GM21360 (cell line): ENCODE results near the gene ODAPH.
"Not testable (repeated sequence)": the region's sequence is repeated elsewhere in the genome, so short reads cannot be mapped to it uniquely, and the experiment has no call there.

Source experiments
- ATAC-seq: cut with Tn5 transposase; IDR thresholded peaks from one replicate; pipeline ENCODE4 v1.9.1; 2021; ENCODE audit warnings: mild to moderate bottlenecking, moderate library complexity; ENCODE audit not compliant: unreplicated experiment

Gene ODAPH, protein sequence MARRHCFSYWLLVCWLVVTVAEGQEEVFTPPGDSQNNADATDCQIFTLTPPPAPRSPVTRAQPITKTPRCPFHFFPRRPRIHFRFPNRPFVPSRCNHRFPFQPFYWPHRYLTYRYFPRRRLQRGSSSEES

DNA sequence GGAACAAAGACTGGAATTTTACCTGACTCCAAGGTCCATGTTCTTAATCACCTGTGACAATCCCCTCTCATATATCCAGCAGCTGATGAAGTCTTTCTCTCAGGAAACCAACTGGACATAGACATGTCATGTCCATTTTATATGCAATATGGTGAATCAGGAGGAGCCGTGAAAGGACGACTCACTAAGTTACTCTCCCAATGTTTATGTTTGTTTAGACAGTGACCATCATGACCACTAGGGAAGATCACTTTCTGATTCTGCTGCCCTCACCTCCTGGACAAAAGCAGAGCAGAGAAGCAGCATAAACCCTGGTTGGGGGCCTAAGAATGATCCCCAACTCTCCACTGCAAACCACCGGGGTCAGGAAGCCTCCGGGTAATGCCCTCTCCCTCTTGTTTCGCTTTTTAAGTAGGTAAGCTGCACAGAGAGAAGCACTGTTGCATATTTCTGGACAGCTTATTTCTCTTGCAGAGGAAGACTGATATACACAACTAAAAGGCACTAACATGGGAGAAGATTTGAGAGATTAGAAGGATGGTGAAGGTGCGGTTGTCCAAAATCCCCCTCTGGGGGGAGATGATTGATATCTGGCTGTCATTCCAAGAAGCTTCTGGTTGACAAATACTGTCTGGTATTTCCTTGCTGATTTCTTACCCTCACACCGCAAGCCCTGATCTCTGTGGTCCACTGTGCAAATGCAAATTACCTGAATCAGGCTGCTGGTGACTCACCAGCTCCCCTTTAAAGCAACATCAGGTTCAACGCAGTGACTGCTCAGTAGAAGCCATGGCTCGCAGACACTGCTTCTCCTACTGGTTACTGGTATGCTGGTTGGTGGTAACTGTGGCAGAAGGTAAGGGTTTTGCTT lies at the start of gene ODAPH:
ODAPH (plus strand) TSS at position 773 of the 871 bp plus-strand sequence; CDS start at position 790, 17 bp downstream.
- ATAC-seq: peak; percentile 75

DNA sequence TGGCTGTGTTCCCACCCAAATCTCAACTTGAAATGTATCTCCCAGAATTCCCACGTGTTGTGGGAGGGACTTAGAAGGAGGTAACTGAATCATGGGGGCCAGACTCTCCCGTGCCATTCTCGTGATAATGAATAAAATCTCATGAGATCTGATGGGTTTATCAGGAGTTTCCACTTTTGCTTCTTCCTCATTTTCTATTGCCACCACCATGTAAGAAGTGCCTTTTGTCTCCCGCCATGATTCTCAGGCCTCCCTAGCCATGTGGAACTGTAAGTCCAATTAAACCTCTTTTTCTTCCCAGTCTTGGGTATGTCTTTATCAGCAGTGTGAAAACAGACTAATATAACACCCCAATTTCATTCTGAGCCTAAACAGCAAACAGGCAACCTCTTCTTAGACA lies 46.3 kb upstream of the ODAPH start:
- not testable (repeated sequence) for ATAC-seq

DNA sequence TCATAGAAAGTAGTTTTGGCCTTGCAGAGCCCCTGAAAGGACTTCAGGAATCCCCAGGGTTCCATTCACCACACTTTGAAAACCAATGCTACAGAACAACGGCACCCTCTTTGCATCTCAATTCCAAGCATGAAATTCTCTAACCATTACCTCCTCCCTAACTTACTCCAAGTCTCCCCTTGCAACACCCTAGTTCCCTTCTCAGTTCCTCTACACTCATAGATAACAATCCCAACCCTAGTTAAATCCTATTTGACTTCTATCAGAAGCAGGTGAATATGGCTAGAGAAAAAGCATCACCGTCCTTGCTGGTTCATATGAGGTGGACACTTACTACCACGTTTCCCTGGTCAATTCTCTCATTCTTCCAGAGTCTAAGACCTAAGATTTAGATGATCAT lies 44.0 kb upstream of the ODAPH start:
- ATAC-seq: no peak

DNA sequence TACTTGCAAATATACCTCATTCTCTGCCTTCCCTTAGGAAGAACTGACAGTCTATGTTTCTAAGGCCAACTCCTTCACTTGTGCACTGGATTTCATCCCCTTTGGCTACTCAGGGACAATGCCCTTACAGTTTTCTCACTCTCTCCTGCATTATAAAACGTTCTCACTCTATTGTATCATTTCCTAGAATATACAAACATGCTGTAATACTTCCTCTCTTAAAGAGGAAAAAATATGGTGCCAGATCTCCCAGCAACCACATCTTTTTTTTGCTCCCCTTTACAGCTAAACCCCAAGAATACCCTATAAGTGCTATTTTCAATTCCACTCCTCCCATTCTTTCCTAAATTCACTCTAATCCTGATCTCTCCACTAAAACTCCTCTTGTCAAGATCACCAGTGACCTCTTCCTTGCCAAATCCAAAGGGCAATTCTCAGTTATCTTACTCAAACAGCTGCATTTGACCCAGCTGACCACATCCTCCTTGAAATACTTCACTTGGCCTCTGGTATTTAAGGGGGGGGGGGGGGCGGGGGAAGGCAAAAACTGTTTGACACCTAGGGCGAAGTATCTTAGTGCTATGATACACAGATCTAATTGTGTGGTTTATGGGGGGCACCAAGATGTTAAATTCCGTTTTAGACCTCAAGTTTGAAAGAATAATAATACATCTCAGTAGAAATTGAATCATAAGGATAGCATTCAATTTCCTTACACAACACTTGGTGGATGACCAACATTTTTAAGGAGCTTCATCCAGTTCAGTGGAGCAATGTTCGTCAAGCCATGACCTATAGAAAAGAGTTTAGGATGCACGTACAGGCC lies 43.3 kb upstream of the ODAPH start:
- ATAC-seq: no peak

- ATAC-seq: no peak
These were observed 42.2 kb upstream of the ODAPH start for GRCh38 chr4:75513526-75514130.

GRCh38 chr4:75514131-75514948 lies 41.5 kb upstream of the ODAPH start, which contains the start of the genes RCHY1 and THAP6:
Gene RCHY1, minus strand, starts transcription at chr4:75514403. Its CDS starts 117 bp downstream, at chr4:75514286.
Gene THAP6, plus strand, starts transcription at chr4:75514473. Its CDS starts 980 bp downstream, at chr4:75515453.
- ATAC-seq: peak; percentile 90

DNA sequence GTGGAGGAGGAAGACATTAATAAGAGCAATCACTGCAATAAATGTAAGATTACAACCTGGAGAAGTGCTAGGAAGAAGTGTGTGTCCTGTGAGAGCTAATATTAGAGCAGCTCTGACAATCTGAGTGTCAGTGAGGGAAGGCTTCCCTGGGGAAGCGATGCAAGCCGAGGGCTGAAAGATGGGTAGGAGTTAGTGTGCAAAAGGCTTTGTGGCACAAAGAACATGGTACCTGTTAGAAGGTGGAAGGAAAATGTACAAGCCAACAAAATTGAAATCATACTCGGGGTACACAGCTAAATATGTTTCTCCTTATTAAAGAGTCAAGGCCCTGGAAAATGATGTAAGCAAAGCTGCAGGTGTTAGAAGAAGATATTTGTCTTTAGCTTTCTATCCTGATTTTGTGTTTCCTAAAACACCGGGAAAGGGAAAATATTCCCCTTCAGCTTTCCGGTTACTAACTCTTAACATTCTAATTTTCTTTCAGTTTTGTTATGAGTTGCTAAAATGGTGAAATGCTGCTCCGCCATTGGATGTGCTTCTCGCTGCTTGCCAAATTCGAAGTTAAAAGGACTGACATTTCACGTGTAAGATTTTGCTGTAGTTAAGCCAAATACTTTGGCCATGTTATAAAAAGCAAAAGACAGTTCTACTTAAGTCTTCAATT lies 40.8 kb upstream of the ODAPH start:
- peak; percentile 3 for ATAC-seq

GRCh38 chr4:75516144-75516543 lies 39.7 kb upstream of the ODAPH start:
- no peak for ATAC-seq

DNA sequence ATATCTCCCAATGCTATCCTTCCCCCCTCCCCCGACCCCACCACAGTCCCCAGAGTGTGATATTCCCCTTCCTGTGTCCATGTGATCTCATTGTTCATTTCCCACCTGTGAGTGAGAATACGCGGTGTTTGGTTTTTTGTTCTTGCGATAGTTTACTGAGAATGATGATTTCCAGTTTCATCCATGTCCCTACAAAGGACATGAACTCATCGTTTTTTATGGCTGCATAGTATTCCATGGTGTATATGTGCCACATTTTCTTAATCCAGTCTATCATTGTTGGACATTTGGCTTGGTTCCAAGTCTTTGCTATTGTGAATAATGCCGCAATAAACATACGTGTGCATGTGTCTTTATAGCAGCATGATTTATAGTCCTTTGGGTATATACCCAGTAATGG lies 36.4 kb upstream of the ODAPH start:
- not testable (repeated sequence) for ATAC-seq

- no peak for ATAC-seq
These were observed 30.8 kb upstream of the ODAPH start for GRCh38 chr4:75525086-75525485.

- no peak for ATAC-seq
These were observed 30.0 kb upstream of the ODAPH start for GRCh38 chr4:75525910-75526309.

- ATAC-seq: no peak
These were observed 28.4 kb upstream of the ODAPH start for GRCh38 chr4:75527482-75527881.

DNA sequence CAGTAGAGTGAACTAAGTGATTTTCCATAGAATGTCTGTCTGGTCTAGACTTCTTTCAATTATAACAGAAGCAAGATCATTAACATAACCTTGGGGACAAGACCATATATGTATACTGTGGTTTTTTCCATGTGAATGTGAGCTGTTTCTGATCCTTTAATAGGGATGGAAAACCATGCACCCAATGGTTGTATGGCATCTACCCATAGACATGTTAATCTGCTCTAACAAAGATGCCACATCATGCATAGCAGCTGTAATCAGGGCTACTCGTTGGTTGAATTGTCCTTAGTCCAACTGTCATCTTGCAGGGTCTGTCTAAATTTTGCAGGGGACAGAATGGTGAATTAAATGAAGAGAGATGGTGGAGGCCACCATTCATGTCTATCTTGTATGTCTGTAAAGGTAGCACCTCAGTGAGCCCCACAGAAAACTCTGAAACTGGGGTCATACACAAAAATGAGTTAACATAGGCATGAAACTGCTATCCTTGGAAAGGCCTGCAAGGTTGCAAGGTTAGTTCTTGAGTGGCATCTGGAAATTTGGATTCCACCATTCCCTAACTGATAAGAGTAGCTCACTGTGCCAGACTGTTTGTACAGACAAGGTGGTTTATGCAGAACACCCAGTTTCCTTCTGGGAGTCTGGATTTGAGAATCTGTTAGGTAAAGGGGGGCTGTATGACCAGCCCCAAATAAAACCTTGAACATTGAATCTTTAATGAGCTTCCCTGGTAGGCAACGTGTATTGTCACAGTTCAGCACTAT lies 25.1 kb upstream of the ODAPH start:
- no peak for ATAC-seq

DNA sequence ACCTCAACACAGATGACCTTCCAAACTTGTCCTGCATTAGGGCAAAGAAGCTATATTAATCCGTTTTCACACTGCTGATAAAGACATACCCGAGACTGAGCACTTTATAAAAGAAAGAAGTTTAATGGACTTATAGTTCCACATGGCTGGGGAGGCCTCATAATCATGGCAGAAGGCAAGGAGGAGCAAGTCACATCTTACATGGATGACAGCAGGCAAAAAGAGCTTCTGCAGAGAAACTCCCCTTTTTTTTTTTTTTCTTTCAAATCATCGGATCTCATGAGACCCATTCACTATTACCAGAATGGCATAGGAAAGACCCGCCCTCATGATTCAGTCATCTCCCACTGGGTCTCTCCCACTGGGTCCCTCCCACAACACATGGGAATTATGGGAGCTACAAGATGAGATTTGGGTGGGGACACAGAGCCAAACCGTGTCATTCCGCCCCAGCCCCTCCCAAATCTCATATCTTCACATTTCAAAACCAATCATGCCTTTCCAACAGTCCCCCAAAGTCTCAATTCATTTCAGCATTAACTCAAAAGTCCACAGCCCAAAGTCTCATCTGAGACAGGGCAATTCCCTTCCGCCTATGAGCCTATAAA lies 24.2 kb upstream of the ODAPH start:
- not testable (repeated sequence) for ATAC-seq

DNA sequence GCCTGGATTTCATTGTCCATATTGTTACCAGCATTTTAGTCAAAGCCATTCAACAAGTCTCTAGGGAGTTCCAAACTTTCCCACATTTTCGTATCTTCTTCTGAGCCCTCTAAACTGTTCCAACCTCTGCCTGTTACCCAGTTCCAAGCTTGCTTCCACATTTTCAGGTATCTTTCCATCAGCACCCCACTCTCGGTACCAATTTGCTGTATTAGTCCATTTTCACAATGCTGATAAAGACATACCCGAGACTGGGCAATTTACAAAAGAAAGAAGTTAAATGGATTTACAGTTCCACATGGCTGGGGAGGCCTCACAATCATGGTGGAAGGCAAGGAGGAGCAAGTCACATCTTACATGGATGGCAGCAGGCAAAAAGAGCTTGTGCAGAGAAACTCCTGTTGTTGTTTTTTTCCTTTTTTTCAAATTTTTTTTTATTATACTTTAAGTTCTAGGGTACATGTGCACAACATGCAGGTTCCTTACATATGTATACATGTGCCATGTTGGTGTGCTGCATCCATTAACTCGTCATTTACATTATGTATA lies 22.5 kb upstream of the ODAPH start:
- ATAC-seq: not testable (repeated sequence)

DNA sequence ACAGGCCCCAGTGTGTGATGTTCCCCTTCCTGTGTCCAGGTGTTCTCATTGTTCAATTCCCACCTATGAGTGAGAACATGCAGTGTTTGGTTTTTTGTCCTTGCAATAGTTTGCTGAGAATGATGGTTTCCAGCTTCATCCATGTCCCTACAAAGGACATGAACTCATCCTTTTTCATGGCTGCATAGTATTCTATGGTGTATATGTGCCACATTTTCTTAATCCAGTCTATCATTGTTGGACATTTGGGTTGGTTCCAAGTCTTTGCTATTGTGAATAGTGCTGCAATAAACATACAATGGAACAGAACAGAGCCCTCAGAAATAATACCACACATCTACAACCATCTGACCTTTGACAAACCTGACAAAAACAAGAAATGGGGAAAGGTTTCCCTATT lies 21.9 kb upstream of the ODAPH start:
- ATAC-seq: not testable (repeated sequence)

GRCh38 chr4:75537308-75537707 lies 18.6 kb upstream of the ODAPH start:
- ATAC-seq: not testable (repeated sequence)

DNA sequence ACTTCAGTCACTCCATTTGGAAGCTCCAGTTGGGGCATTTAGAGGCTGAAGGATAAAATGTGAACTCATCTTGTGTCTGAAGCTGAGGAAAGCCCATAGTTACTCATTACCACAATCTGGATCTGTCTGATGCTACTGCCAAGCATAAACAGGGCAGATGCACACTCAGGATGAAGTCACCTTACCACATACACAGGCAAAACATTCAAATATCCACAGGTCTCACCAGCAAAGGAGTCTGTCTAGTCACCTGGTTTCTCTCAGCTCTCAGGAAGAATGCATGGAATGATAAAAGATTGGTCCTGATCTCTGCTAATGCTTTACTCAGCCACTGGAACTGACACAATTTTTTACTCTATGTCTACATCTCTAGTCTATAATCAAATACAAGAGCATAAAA lies 13.0 kb upstream of the ODAPH start:
- no peak for ATAC-seq
